ENCODE data around the gene ECE1. TPM values are rescaled to one million over a fixed set of nuclear protein-coding genes. Genes with fewer than 3 reads are reported as not detected.

Gene ECE1
- total and polyA plus RNA-seq, 7 donors, result 12.2 to 24.9 (median 14.6) TPM

DNA sequence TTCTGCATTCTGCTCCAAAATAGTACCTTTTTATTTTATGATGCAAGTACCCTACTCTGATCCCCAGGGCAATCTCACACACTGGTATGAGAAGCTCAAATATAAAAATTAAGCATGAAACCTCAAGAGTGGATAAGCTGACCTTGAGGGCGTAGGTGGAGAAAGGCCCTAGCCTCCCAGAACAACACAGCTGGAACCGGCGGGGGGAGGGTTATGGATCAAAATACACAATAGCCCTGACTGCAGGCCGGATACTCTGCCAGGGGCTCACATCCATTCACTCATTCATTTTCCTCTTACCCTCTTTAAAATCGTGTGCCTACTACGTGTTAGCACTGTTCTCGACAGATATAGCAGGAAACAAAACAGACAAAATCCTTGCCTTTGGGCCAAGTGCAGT lies 32.8 kb upstream of the ECE1 start:
- TF ChIP-seq, protein P1, sequence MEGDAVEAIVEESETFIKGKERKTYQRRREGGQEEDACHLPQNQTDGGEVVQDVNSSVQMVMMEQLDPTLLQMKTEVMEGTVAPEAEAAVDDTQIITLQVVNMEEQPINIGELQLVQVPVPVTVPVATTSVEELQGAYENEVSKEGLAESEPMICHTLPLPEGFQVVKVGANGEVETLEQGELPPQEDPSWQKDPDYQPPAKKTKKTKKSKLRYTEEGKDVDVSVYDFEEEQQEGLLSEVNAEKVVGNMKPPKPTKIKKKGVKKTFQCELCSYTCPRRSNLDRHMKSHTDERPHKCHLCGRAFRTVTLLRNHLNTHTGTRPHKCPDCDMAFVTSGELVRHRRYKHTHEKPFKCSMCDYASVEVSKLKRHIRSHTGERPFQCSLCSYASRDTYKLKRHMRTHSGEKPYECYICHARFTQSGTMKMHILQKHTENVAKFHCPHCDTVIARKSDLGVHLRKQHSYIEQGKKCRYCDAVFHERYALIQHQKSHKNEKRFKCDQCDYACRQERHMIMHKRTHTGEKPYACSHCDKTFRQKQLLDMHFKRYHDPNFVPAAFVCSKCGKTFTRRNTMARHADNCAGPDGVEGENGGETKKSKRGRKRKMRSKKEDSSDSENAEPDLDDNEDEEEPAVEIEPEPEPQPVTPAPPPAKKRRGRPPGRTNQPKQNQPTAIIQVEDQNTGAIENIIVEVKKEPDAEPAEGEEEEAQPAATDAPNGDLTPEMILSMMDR (IDR thresholded peaks at IDR 0.05), result no peak
- intact Hi-C loops (cut with DNase I), result no loop called here
- Histone ChIP-seq H3K27me3 (ENCODE audit: insufficient read depth in 3 of 3, low read length in 2 of 3) (peaks cover 0 to 3% (median 0%) of the 10 kb centered on the region in 3 donors), H3K4me1 (peaks cover 30% of the 10 kb centered on the region), H3K9me3 (no peaks in the 10 kb centered on the region), H3K4me3 (no peak overlapping the region), H3K36me3 (ENCODE audit: insufficient read depth in 1 of 2, low read depth in 1 of 2) (no peaks in the 10 kb centered on the region), H3K27ac (no peak overlapping the region)
- no peak for DNase-seq
- 42 to 50% (median 49%) methylated on average over 7 of the region's 7 CpGs for WGBS, 3 donors
- ATAC-seq, result no peak

DNA sequence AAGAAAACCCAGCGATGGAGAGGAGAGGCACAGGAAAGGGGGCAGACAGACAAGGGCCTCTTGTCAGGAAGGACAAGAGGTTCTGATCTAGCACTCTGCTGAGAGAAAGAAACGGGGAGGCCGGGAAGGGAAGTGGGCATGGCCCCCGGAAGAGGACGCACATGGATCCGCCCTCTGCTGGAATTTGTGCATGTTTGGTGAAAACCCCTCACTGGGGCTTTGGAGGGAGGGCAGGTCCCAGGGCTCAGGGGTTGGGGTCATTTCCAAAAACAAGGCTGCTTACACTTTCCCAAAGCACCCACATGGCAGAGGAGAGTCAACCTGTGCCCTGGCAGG lies 32.4 kb upstream of the ECE1 start:
- DNase-seq (no peak), ATAC-seq (no peak)
- WGBS, 3 donors, result 51 to 70% (median 65%) methylated on average over 6 of the region's 6 CpGs
- TF ChIP-seq, protein P1 (IDR thresholded peaks at IDR 0.05), result no peak
- H3K4me3 ChIP-seq, result no peak overlapping the region
- no peaks in the 10 kb centered on the region for H3K36me3 ChIP-seq (ENCODE audit: insufficient read depth in 1 of 2, low read depth in 1 of 2)
- peaks cover 30% of the 10 kb centered on the region for H3K4me1 ChIP-seq
- H3K9me3 ChIP-seq, result no peaks in the 10 kb centered on the region
- intact Hi-C loops (cut with DNase I), result no loop called here
- peak overlapping the region; percentile 53 for H3K27ac ChIP-seq
- peaks cover 0 to 3% (median 0%) of the 10 kb centered on the region in 3 donors for H3K27me3 ChIP-seq (ENCODE audit: insufficient read depth in 3 of 3, low read length in 2 of 3)

DNA sequence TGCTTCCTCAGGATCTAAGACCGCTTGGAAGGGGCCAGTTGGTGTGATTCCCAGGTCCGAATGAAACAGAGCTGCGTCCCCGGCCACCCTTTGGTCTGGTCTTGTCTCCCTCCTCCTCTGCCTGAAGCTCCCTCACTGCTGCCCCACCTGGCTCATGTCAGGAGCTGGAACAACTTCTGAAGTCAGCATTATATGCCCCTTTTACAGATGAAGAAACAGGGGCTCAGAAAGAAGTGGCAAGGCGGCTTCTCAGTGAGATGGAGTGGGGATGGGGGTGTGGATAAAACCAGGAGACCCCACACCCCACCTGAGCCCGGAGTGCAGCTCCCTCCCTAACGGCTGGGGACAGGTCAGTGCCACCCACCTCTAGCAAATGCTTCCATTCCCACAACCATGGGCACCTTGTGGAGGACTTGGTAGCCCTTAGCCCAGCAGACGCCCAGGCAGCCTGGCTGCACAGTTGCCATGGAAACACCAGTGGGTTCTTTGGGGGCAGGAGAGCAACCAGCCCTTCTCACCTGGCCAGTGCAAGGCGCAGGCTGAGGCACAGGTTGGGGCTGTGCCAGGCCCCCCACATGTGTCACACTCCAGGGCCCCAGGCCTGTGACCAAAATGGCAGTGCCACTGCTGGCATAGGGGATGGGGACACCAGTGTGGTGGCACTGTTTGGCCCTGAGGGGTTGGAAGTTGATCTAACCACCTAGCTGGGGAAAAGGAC lies 31.9 kb upstream of the ECE1 start:
- intact Hi-C loops (cut with DNase I), result no loop called here
- Histone ChIP-seq H3K4me3 (no peak overlapping the region), H3K27ac (peak overlapping the region; percentile 53), H3K36me3 (ENCODE audit: insufficient read depth in 1 of 2, low read depth in 1 of 2) (no peaks in the 10 kb centered on the region), H3K9me3 (no peaks in the 10 kb centered on the region), H3K27me3 (ENCODE audit: insufficient read depth in 3 of 3, low read length in 2 of 3) (peaks cover 0 to 3% (median 0%) of the 10 kb centered on the region in 3 donors), H3K4me1 (peaks cover 30% of the 10 kb centered on the region)
- TF ChIP-seq, protein P1 (IDR thresholded peaks at IDR 0.05), result no peak
- no peak for ATAC-seq
- no peak for DNase-seq
- WGBS, 3 donors, result 89 to 91% (median 90%) methylated on average over 9 of the region's 9 CpGs

DNA sequence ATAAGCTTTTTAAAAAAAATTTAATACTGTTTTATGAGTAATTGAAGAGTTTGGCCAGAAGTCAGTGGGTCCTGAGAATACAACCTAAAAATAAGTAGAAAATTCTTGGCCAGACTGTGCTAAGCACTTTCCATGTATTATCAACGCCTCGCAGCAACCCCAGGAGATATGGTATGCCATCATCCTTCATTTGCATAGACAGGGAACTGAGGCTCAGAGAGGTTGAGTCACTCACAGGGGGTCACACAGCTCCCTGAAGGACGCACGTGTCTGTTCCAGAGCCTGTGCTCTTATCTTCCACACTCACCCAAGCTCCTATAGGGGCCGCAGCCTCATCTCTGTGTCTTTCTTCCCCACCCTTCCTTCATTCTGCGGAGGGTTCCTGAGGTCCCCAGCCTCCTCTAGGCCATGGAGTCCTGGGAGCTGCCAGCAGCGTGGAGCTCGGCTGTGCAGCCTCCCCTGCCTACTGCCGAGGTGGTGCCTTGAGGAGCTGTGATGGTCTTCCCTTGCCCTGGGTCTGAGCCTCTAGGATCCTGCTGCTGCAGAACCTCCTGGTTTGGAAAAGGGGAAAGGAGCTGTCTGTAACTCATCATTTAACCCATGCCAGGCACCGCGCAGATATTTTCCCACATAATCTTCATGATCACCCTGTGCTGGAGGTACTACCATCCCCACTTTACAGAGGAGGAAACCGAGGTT lies 30.3 kb upstream of the ECE1 start:
- WGBS, 3 donors, result 80 to 86% (median 83%) methylated on average over 11 to 12 of the region's 12 CpGs
- Histone ChIP-seq H3K36me3 (ENCODE audit: insufficient read depth in 1 of 2, low read depth in 1 of 2) (no peaks in the 10 kb centered on the region), H3K4me3 (no peak overlapping the region), H3K27me3 (ENCODE audit: insufficient read depth in 3 of 3, low read length in 2 of 3) (peaks cover 0 to 3% (median 0%) of the 10 kb centered on the region in 3 donors), H3K4me1 (peaks cover 25% of the 10 kb centered on the region), H3K9me3 (no peaks in the 10 kb centered on the region), H3K27ac (peak overlapping the region; percentile 7)
- no peak for ATAC-seq
- no peak for DNase-seq
- TF ChIP-seq, protein P1 (IDR thresholded peaks at IDR 0.05), result no peak
- intact Hi-C loops (cut with DNase I), result no loop called here
